Panc1 (cell line): ENCODE measurements around the gene PICALM. TPM values are rescaled to one million over a fixed set of nuclear protein-coding genes. Genes with fewer than 3 reads are reported as not detected.

Experiments used
- ATAC-seq: fragments of 200-7000 bp; cut with Tn5 transposase; 2 replicates; pipeline ENCODE4 v1.9.1; 2020; ENCODE audit warnings: mild to moderate bottlenecking, moderate library complexity
- BruUV-seq: library from RNA; stranded (reverse); fragments of 400-500 nt; replicated peaks from 2 replicates; lab custom pipeline; 2021; lab: Mats Ljungman, UMichigan
- CTCF ChIA-PET: fragments of 300-600 bp; sonication (Branson Sonifier 250); formaldehyde crosslinking; loops from one replicate; lab custom pipeline; 2022; ENCODE audit warnings: antibody characterized with exemption; lab: Charles Lee
- POLR2A ChIA-PET: fragments of 300-600 bp; sonication (Branson Sonifier 250); formaldehyde crosslinking; loops from one replicate; lab custom pipeline; 2022; ENCODE audit warnings: antibody characterized with exemption; lab: Charles Lee
- DNase-seq: peaks from one replicate; pipeline ENCODE4 v3.0.0-alpha.2; 2010; ENCODE audit warnings: low read depth, low spot score
- H3K27ac ChIP-seq: 2 replicates; pipeline ENCODE4 v1.5.1; 2011; ENCODE audit warnings: mild to moderate bottlenecking, low read length, inconsistent platforms
- H3K27me3 ChIP-seq: fragments of 200-500 bp; sonication (Bioruptor generic); 2 replicates; pipeline ENCODE4 v1.6.0; 2014; ENCODE audit warnings: low read length, inconsistent platforms; ENCODE audit not compliant: control insufficient read depth, insufficient read depth
- H3K36me3 ChIP-seq: fragments of 200-500 bp; sonication (Bioruptor generic); 2 replicates; pipeline ENCODE4 v1.5.1; 2014; ENCODE audit warnings: inconsistent platforms, mild to moderate bottlenecking, low read length, moderate library complexity; ENCODE audit not compliant: control insufficient read depth, insufficient read depth
- H3K4me1 ChIP-seq: 2 replicates; pipeline ENCODE4 v1.5.1; 2011; ENCODE audit warnings: inconsistent platforms, mild to moderate bottlenecking, low read length, moderate library complexity; ENCODE audit not compliant: control insufficient read depth, insufficient read depth
- H3K4me3 ChIP-seq, 2 experiments: 2 replicates each; pipeline ENCODE4 v1.5.1; 2011 to 2012; ENCODE audit warnings: low read depth in 2 of 2, low read length in 2 of 2, mild to moderate bottlenecking in 2 of 2, inconsistent platforms in 1 of 2, moderate library complexity in 1 of 2
- H3K9me3 ChIP-seq: fragments of 200-500 bp; sonication (Bioruptor generic); 2 replicates; pipeline ENCODE4 v1.5.1; 2014; ENCODE audit warnings: low read depth, mild to moderate bottlenecking, inconsistent platforms, low read length, moderate library complexity; ENCODE audit not compliant: control insufficient read depth, insufficient read depth
- POLR2AphosphoS5 ChIP-seq: IDR thresholded peaks from 2 replicates; pipeline ENCODE4 v1.6.1; 2012; ENCODE audit warnings: mild to moderate bottlenecking, low read depth, low read length, moderate library complexity
- SIN3A ChIP-seq: IDR thresholded peaks from 2 replicates; pipeline ENCODE4 v1.6.1; 2012; ENCODE audit warnings: low read depth, mild to moderate bottlenecking, low read length, moderate library complexity, borderline replicate concordance; ENCODE audit not compliant: insufficient read depth
- TCF7L2 ChIP-seq: IDR thresholded peaks from 2 replicates; pipeline ENCODE4 v1.6.1; 2011; ENCODE audit warnings: mild to moderate bottlenecking, low read depth, low read length, inconsistent platforms
- in situ Hi-C: cut with HindIII; loops from 2 replicates; pipeline ENCODE4 v1.10.0; 2016; ENCODE audit warnings: low sequenced_read_pairs, low pct_unique_long_range_greater_than_20kb
- intact Hi-C: fragments of 100-400 bp; cut with micrococcal nuclease; formaldehyde crosslinking; loops from one replicate; pipeline ENCODE4 v1.10.0; 2022; ENCODE audit not compliant: unreplicated experiment
- total RNA-seq: library from RNA; stranded (reverse); gene quantifications from one replicate; pipeline ENCODE4 v1.2.1, GENCODE V29; 2021; ENCODE audit not compliant: unreplicated experiment
- TF ChIP-seq, protein P1 (sequence below), 2 experiments: IDR thresholded peaks; 2 replicates each; pipeline ENCODE4 v1.6.1; 2011 to 2012; ENCODE audit warnings: low read depth in 2 of 2, control low read depth in 1 of 2, low read length in 1 of 2, mild to moderate bottlenecking in 1 of 2, moderate library complexity in 1 of 2; ENCODE audit not compliant: insufficient read depth in 1 of 2
- TF ChIP-seq, protein P2 (sequence below): fragments of 450-650 bp; IDR thresholded peaks from 2 replicates; pipeline ENCODE4 v1.5.1; 2017; ENCODE audit warnings: mild to moderate bottlenecking

The PICALM gene
- total RNA-seq, 1 experiment from 2014 or later, result 153 TPM

GRCh38 chr11:85946221-85946620 is 122.7 kb downstream of the PICALM start:
- ATAC-seq (no peak), DNase-seq (no peak)
- Histone ChIP-seq H3K9me3 (no peaks in the 10 kb centered on the region), H3K27ac (no peak overlapping the region), H3K36me3 (no peaks in the 10 kb centered on the region), H3K4me3 (no peak overlapping the region), H3K27me3 (no peaks in the 10 kb centered on the region), H3K4me1 (no peaks in the 10 kb centered on the region)
- no peak for TF ChIP-seq TCF7L2
- CTCF ChIA-PET, result interaction anchor here (1.5 kb wide), 1 partner anchor 272 kb away, joined by 4 read pairs; no protein-coding TSS in a partner anchor
- BruUV-seq, result no TSS peak
- intact Hi-C loops, result loop anchor here (10.0 kb wide), 1 partner anchor 349 kb away; no protein-coding TSS in a partner anchor
- in situ Hi-C loops, result no loop called here
- POLR2A ChIA-PET, result no interaction called here

- ChIA-PET POLR2A (no interaction called here), CTCF (interaction anchor here (1.5 kb wide), 1 partner anchor 273 kb away, joined by 4 read pairs; no protein-coding TSS in a partner anchor)
- H3K4me1 ChIP-seq, result no peaks in the 10 kb centered on the region
- no peaks in the 10 kb centered on the region for H3K9me3 ChIP-seq
- H3K36me3 ChIP-seq, result no peaks in the 10 kb centered on the region
- TF ChIP-seq, protein P1, sequence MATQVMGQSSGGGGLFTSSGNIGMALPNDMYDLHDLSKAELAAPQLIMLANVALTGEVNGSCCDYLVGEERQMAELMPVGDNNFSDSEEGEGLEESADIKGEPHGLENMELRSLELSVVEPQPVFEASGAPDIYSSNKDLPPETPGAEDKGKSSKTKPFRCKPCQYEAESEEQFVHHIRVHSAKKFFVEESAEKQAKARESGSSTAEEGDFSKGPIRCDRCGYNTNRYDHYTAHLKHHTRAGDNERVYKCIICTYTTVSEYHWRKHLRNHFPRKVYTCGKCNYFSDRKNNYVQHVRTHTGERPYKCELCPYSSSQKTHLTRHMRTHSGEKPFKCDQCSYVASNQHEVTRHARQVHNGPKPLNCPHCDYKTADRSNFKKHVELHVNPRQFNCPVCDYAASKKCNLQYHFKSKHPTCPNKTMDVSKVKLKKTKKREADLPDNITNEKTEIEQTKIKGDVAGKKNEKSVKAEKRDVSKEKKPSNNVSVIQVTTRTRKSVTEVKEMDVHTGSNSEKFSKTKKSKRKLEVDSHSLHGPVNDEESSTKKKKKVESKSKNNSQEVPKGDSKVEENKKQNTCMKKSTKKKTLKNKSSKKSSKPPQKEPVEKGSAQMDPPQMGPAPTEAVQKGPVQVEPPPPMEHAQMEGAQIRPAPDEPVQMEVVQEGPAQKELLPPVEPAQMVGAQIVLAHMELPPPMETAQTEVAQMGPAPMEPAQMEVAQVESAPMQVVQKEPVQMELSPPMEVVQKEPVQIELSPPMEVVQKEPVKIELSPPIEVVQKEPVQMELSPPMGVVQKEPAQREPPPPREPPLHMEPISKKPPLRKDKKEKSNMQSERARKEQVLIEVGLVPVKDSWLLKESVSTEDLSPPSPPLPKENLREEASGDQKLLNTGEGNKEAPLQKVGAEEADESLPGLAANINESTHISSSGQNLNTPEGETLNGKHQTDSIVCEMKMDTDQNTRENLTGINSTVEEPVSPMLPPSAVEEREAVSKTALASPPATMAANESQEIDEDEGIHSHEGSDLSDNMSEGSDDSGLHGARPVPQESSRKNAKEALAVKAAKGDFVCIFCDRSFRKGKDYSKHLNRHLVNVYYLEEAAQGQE (IDR thresholded peaks at IDR 0.05; ENCODE audit: insufficient read depth in 1 of 2, low read depth in 2 of 2, low read length in 1 of 2), result no peak
- TF ChIP-seq TCF7L2 (no peak), POLR2AphosphoS5 (no peak), SIN3A (no peak)
- TF ChIP-seq, protein P2, sequence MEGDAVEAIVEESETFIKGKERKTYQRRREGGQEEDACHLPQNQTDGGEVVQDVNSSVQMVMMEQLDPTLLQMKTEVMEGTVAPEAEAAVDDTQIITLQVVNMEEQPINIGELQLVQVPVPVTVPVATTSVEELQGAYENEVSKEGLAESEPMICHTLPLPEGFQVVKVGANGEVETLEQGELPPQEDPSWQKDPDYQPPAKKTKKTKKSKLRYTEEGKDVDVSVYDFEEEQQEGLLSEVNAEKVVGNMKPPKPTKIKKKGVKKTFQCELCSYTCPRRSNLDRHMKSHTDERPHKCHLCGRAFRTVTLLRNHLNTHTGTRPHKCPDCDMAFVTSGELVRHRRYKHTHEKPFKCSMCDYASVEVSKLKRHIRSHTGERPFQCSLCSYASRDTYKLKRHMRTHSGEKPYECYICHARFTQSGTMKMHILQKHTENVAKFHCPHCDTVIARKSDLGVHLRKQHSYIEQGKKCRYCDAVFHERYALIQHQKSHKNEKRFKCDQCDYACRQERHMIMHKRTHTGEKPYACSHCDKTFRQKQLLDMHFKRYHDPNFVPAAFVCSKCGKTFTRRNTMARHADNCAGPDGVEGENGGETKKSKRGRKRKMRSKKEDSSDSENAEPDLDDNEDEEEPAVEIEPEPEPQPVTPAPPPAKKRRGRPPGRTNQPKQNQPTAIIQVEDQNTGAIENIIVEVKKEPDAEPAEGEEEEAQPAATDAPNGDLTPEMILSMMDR, result no peak
- no peaks in the 10 kb centered on the region for H3K27me3 ChIP-seq
- H3K27ac ChIP-seq, result no peak overlapping the region
- intact Hi-C loops (loop anchor here (10.0 kb wide), 1 partner anchor 349 kb away; no protein-coding TSS in a partner anchor), in situ Hi-C loops (no loop called here)
- BruUV-seq, result no TSS peak
- no peak overlapping the region for H3K4me3 ChIP-seq
- ATAC-seq (no peak), DNase-seq (no peak)
Observed at GRCh38 chr11:85945788-85946187, 123.1 kb downstream of the PICALM start.

DNA sequence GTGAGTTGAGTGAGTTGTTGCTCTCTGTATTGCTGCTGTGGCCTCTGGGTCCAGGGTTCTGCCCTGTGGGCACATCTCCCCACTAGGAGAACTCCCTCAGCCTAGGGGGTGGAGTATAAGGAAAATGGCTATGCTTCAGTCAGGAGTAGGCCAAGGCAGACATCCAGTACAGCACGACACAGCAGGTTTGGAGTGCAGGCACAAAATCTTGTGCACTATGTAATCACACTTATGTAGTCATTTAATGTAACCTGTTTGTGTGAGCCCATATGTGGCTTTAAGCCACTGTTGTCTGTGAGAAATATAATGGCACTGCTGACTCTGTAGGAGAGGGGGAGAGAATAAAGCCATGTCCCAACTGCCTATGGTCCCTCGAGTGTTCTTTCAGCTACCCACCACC is 123.6 kb downstream of the PICALM start:
- ATAC-seq (no peak), DNase-seq (no peak)
- Histone ChIP-seq H3K27ac (no peak overlapping the region), H3K4me3 (no peak overlapping the region), H3K9me3 (no peaks in the 10 kb centered on the region), H3K4me1 (no peaks in the 10 kb centered on the region), H3K27me3 (no peaks in the 10 kb centered on the region), H3K36me3 (no peaks in the 10 kb centered on the region)
- no TSS peak for BruUV-seq
- ChIA-PET POLR2A (no interaction called here), CTCF (no interaction called here)
- in situ Hi-C loops (no loop called here), intact Hi-C loops (loop anchor here (10.0 kb wide), 1 partner anchor 350 kb away; no protein-coding TSS in a partner anchor)
- no peak for TF ChIP-seq POLR2AphosphoS5
- TF ChIP-seq, protein P2, result no peak
- TF ChIP-seq TCF7L2, result no peak
- TF ChIP-seq SIN3A, result no peak
- TF ChIP-seq, protein P1 (IDR thresholded peaks at IDR 0.05; ENCODE audit: insufficient read depth in 1 of 2, low read depth in 2 of 2, low read length in 1 of 2), result no peak
